Activated CD8-positive, alpha-beta memory T cell treated with anti-CD3 and anti-CD28 coated beads, Interleukin-2, amount 10 ng/mL, durations not matched to agents 7 days and 5 days (primary cell): ENCODE data around the gene SEC11A. TPM values are rescaled to one million over a fixed set of nuclear protein-coding genes. Genes with fewer than 3 reads are reported as not detected.
"Not testable (repeated sequence)": the region's sequence is repeated elsewhere in the genome, so short reads cannot be mapped to it uniquely, and the experiment has no call there.

Experiments used
- ATAC-seq: fragments of 150-1000 bp; cut with Tn5 transposase; one replicate; pipeline ENCODE4 v1.10.0; 2021; ENCODE audit warnings: moderate library complexity
- CTCF ChIA-PET: fragments of 350-600 bp; sonication (Branson Sonifier 250); formaldehyde crosslinking; loops from one replicate; lab custom pipeline; 2021; ENCODE audit warnings: antibody characterized with exemption; lab: Charles Lee
- DNase-seq: peaks from one replicate; pipeline ENCODE4 v3.0.0-alpha.2; 2020
- H3K27ac Mint-ChIP-seq: one replicate; pipeline ENCODE4 v1.8.0; 2021; ENCODE audit warnings: mild to moderate bottlenecking, mixed read lengths
- H3K27me3 Mint-ChIP-seq: one replicate; pipeline ENCODE4 v1.8.0; 2021; ENCODE audit warnings: mixed read lengths
- H3K36me3 Mint-ChIP-seq: one replicate; pipeline ENCODE4 v1.8.0; 2021; ENCODE audit warnings: mild to moderate bottlenecking, mixed read lengths
- H3K4me1 Mint-ChIP-seq: one replicate; pipeline ENCODE4 v1.8.0; 2021; ENCODE audit warnings: mixed read lengths
- H3K4me3 Mint-ChIP-seq: one replicate; pipeline ENCODE4 v1.8.0; 2021; ENCODE audit warnings: mild to moderate bottlenecking, moderate library complexity, mixed read lengths
- H3K9me3 Mint-ChIP-seq: one replicate; pipeline ENCODE4 v1.8.0; 2022; ENCODE audit warnings: low read depth, mixed read lengths
- total RNA-seq, 2 experiments: library from RNA; stranded (reverse); gene quantifications; one replicate each; pipeline ENCODE4 v1.2.3, GENCODE V29; 2021

Gene SEC11A
- total RNA-seq, 2 experiments from 2014 or later, result 96.6 to 122 TPM

- Mint-ChIP-seq H3K4me1 (peaks cover 31% of the 10 kb centered on the region), H3K9me3 (no peaks in the 10 kb centered on the region), H3K4me3 (no peak overlapping the region), H3K27me3 (no peaks in the 10 kb centered on the region), H3K27ac (no peak overlapping the region), H3K36me3 (peaks cover 18% of the 10 kb centered on the region)
- CTCF ChIA-PET, result interaction anchor here (0.9 to 1.6 kb wide), 2 partner anchors 11 to 20 kb away, joined by 3 read pairs; no protein-coding TSS in a partner anchor
- DNase-seq (no peak), ATAC-seq (no peak)
These were observed 19.2 kb downstream of the SEC11A start for GRCh38 chr15:84696757-84697156.

GRCh38 chr15:84690342-84690741 lies 25.6 kb downstream of the SEC11A start:
- ATAC-seq, result no peak
- H3K4me3 Mint-ChIP-seq, result no peak overlapping the region
- H3K4me1 Mint-ChIP-seq, result peaks cover 4% of the 10 kb centered on the region
- CTCF ChIA-PET, result no interaction called here
- H3K27ac Mint-ChIP-seq, result no peak overlapping the region
- no peak for DNase-seq
- no peaks in the 10 kb centered on the region for H3K9me3 Mint-ChIP-seq
- peaks cover 47% of the 10 kb centered on the region for H3K36me3 Mint-ChIP-seq
- no peaks in the 10 kb centered on the region for H3K27me3 Mint-ChIP-seq

- DNase-seq (no peak), ATAC-seq (no peak)
- H3K9me3 Mint-ChIP-seq, result no peaks in the 10 kb centered on the region
- H3K4me3 Mint-ChIP-seq, result no peak overlapping the region
- peaks cover 4% of the 10 kb centered on the region for H3K4me1 Mint-ChIP-seq
- H3K36me3 Mint-ChIP-seq, result peaks cover 49% of the 10 kb centered on the region
- CTCF ChIA-PET, result interaction anchor here (0.7 kb wide), 1 partner anchor 604 kb away, joined by 4 read pairs; no protein-coding TSS in a partner anchor
- H3K27ac Mint-ChIP-seq, result no peak overlapping the region
- H3K27me3 Mint-ChIP-seq, result no peaks in the 10 kb centered on the region
These were observed 26.1 kb downstream of the SEC11A start for GRCh38 chr15:84689858-84690257.

GRCh38 chr15:84686446-84686845 lies 29.5 kb downstream of the SEC11A start:
- H3K4me3 Mint-ChIP-seq, DNase-seq, H3K27ac Mint-ChIP-seq, ATAC-seq, H3K27me3 Mint-ChIP-seq, H3K4me1 Mint-ChIP-seq, H3K9me3 Mint-ChIP-seq: not testable (repeated sequence)
- peaks cover 58% of the 10 kb centered on the region for H3K36me3 Mint-ChIP-seq
- CTCF ChIA-PET, result interaction anchor here (1.1 kb wide), 1 partner anchor 54 kb away, joined by 3 read pairs; no protein-coding TSS in a partner anchor

DNA sequence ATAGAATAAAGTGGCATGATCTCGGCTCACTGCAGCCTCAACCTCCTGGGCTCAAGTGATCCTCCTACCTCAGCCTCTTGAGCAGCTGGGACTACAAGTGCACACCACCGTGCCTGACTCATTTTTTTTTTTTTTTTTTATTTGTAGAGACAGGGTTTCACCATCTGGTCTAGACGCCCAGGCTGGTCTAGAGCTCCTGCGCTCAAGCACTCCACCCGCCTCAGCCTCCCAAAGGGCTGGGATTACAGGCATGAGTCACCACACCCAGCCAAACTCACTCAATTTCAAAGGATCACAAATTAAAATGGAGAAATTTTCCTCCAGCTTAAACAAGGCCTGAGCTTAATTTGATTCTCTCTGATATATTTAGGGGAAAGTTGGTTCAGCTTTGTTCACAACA lies 30.6 kb downstream of the SEC11A start:
- ATAC-seq (no peak), DNase-seq (no peak)
- Mint-ChIP-seq H3K36me3 (peaks cover 56% of the 10 kb centered on the region), H3K9me3 (no peaks in the 10 kb centered on the region), H3K4me3 (no peak overlapping the region), H3K4me1 (peaks cover 5% of the 10 kb centered on the region), H3K27me3 (no peaks in the 10 kb centered on the region), H3K27ac (no peak overlapping the region)
- CTCF ChIA-PET, result interaction anchor here (0.5 to 1.4 kb wide), 5 partner anchors 10 to 133 kb away, joined by 3 to 4 read pairs (median 3); no protein-coding TSS in a partner anchor

DNA sequence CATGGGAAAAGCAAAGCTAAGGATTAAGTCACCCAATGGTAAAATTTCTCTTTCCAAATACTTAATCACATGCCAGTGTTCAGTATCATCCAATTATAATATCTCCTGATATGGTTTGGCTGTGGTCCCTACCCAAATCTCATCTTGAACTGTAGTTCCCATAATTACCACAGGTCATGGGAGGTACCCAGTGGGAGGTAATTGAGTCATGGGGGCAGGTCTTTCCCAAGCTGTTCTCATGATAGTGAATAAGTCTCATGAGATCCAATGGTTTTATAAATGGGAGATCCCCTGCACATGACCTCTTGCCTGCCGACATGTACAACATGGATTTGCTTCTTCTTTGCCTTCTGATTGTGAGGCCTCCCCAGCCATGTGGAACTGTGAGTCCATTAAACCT lies 31.8 kb downstream of the SEC11A start:
- no peak for ATAC-seq
- H3K27ac Mint-ChIP-seq, result no peak overlapping the region
- H3K36me3 Mint-ChIP-seq, result peaks cover 55% of the 10 kb centered on the region
- no peak overlapping the region for H3K4me3 Mint-ChIP-seq
- H3K9me3 Mint-ChIP-seq, result no peaks in the 10 kb centered on the region
- H3K4me1 Mint-ChIP-seq, result peaks cover 5% of the 10 kb centered on the region
- no peaks in the 10 kb centered on the region for H3K27me3 Mint-ChIP-seq
- CTCF ChIA-PET, result interaction anchor here (1.6 kb wide), 1 partner anchor 65 kb away, joined by 4 read pairs; no protein-coding TSS in a partner anchor
- no peak for DNase-seq

DNA sequence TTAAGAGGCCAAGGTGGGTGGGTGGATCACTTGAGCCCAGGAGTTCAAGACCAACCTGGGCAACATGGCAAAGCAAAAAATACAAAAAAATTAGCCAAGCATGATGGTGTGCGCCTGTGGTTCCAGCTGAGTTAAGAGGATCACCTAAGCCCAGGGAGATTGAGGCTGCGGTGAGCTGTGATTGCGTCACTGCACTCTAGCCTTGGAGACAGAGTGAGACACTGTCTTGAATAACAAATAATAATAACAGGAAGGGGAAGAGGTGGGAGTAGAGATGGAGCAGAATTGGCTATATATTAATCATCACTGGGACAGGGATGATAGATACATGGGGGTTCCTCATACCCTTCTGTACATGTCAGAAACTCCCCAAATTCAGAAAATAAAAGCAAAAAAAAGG lies 34.1 kb downstream of the SEC11A start:
- Mint-ChIP-seq H3K27ac (no peak overlapping the region), H3K36me3 (peaks cover 46% of the 10 kb centered on the region)
- no peak for ATAC-seq

DNA sequence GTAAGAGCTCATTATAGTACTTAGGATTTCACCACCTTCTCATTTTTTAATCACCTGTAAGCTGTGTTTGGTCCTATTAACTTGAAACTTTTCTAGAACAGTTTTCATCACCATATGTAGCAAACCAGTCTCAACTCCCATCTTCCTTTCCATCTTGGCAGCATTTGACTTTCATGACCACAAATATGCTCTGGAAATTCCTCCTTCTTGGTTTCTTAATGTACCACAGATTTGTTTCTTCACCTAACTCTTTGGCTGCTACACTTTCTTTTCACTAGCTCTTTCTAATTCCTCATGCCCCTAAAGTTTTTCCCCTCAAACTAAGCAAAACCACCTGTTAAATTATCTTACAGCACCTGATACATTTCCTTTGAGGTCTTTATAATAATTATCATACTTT lies 44.7 kb downstream of the SEC11A start:
- CTCF ChIA-PET, result interaction anchor here (0.5 to 1.4 kb wide), 3 partner anchors 11 to 83 kb away, joined by 3 read pairs; no protein-coding TSS in a partner anchor
- no peaks in the 10 kb centered on the region for H3K27me3 Mint-ChIP-seq
- H3K36me3 Mint-ChIP-seq, result peaks cover 46% of the 10 kb centered on the region
- H3K4me1 Mint-ChIP-seq, result peaks cover 25% of the 10 kb centered on the region
- ATAC-seq (no peak), DNase-seq (no peak)
- H3K4me3 Mint-ChIP-seq, result no peak overlapping the region
- H3K27ac Mint-ChIP-seq, result no peak overlapping the region
- H3K9me3 Mint-ChIP-seq, result no peaks in the 10 kb centered on the region

More for the DNA sequence above, 34.1 kb downstream of the SEC11A start:
- CTCF ChIA-PET, result interaction anchor here (1.2 to 1.4 kb wide), 3 partner anchors 8 to 94 kb away, joined by 3 read pairs; no protein-coding TSS in a partner anchor
- no peaks in the 10 kb centered on the region for H3K9me3 Mint-ChIP-seq
- H3K4me3 Mint-ChIP-seq, result no peak overlapping the region
- peak; percentile 52 for DNase-seq
- H3K4me1 Mint-ChIP-seq, result peaks cover 8% of the 10 kb centered on the region
- H3K27me3 Mint-ChIP-seq, result no peaks in the 10 kb centered on the region

GRCh38 chr15:84669726-84670125 lies 46.2 kb downstream of the SEC11A start:
- Mint-ChIP-seq H3K9me3 (no peaks in the 10 kb centered on the region), H3K36me3 (peaks cover 50% of the 10 kb centered on the region), H3K27me3 (no peaks in the 10 kb centered on the region), H3K27ac (peak overlapping the region; percentile 0), H3K4me1 (peaks cover 23% of the 10 kb centered on the region), H3K4me3 (no peak overlapping the region)
- ATAC-seq (no peak), DNase-seq (no peak)
- CTCF ChIA-PET, result no interaction called here

- H3K4me3 Mint-ChIP-seq, result no peak overlapping the region
- DNase-seq (no peak), ATAC-seq (no peak)
- H3K4me1 Mint-ChIP-seq, result peaks cover 23% of the 10 kb centered on the region
- CTCF ChIA-PET, result interaction anchor here (0.7 to 1.2 kb wide), 2 partner anchors 10 to 79 kb away, joined by 3 read pairs; no protein-coding TSS in a partner anchor
- H3K27ac Mint-ChIP-seq, result peak overlapping the region; percentile 30
- peaks cover 48% of the 10 kb centered on the region for H3K36me3 Mint-ChIP-seq
- no peaks in the 10 kb centered on the region for H3K9me3 Mint-ChIP-seq
- no peaks in the 10 kb centered on the region for H3K27me3 Mint-ChIP-seq
These were observed 47.5 kb downstream of the SEC11A start for GRCh38 chr15:84668221-84668982.

DNA sequence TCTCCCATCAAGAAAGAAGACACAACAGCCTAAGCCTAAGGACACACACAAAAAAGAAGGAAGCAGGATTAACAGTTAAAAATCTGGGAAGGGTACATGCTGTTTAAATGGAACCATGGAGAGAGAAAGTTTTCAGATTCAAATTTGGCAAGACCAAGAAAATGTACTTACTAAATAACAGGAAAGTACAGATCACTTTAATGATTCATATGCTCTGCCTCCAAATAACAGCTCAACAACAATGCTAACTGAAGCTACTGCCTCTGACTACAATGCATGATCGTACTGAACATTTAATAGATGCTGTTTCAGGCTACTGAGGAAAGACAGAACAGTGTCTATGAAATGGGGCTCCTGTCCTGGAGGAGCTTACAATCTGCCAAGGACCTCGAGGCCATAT lies 49.6 kb downstream of the SEC11A start:
- Mint-ChIP-seq H3K4me3 (no peak overlapping the region), H3K9me3 (no peaks in the 10 kb centered on the region), H3K36me3 (peaks cover 49% of the 10 kb centered on the region), H3K27me3 (no peaks in the 10 kb centered on the region), H3K4me1 (peaks cover 16% of the 10 kb centered on the region), H3K27ac (no peak overlapping the region)
- DNase-seq (no peak), ATAC-seq (no peak)
- CTCF ChIA-PET, result interaction anchor here (1.1 kb wide), 1 partner anchor 8 kb away, joined by 3 read pairs; the partner anchor contains the start of gene NMB

GRCh38 chr15:84661001-84661400 lies 54.9 kb downstream of the SEC11A start:
- peaks cover 21% of the 10 kb centered on the region for H3K36me3 Mint-ChIP-seq
- DNase-seq (no peak), ATAC-seq (no peak)
- no peak overlapping the region for H3K4me3 Mint-ChIP-seq
- H3K9me3 Mint-ChIP-seq, result no peaks in the 10 kb centered on the region
- CTCF ChIA-PET, result interaction anchor here (0.7 kb wide), 1 partner anchor 110 kb away, joined by 5 read pairs; no protein-coding TSS in a partner anchor
- H3K27ac Mint-ChIP-seq, result no peak overlapping the region
- peaks cover 23% of the 10 kb centered on the region for H3K4me1 Mint-ChIP-seq
- no peaks in the 10 kb centered on the region for H3K27me3 Mint-ChIP-seq

DNA sequence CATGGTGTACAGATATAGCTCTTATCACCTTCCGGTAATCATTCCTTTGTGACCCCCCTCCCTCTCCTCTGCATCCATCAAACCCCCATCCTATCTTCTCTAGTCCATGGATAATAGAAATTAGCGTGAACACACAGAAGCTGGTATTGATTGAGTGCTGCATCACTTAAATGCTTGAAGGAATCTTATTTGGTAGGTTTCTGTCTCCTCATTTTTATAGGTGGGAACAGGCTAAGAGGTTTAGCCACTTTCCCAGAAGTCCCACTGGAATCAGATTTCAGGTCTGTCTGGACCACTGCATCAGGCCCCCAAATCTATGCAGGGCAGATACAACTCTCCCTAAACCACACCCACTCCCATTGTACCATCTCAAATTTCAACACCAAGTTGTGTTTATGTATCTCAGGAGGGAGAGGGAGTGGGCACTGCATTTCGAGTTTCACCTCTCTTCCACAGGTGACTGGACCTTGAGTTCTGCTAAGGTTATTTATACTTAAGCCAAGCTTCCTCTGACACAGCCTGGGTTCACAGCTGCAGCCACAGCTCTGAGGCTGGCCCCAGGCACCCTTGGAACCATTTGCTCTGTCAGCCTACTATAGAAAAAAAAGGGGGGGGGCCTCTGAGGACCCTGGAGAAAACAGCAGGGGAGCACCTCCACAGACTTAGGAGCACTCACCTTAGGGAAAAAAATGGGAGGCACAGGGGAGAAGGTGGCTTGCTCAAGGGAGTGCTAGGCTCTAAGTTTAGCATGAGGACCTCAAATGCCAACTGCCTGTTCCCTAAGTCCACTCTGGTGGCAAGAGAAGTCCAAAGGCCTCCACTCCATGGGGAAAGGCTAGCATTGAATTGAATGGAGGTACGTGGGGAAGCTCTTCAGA lies 55.8 kb downstream of the SEC11A start:
- ATAC-seq (no peak), DNase-seq (no peak)
- Mint-ChIP-seq H3K27me3 (no peaks in the 10 kb centered on the region), H3K4me3 (no peak overlapping the region), H3K27ac (no peak overlapping the region), H3K4me1 (peaks cover 23% of the 10 kb centered on the region), H3K36me3 (peaks cover 15% of the 10 kb centered on the region), H3K9me3 (no peaks in the 10 kb centered on the region)
- CTCF ChIA-PET, result interaction anchor here (0.8 kb wide), 1 partner anchor 17 kb away, joined by 5 read pairs; no protein-coding TSS in a partner anchor
